ENCODE measurements around the gene AEN.
"Not testable (repeated sequence)": the region's sequence is repeated elsewhere in the genome, so short reads cannot be mapped to it uniquely, and the experiment has no call there.

AEN gene

DNA sequence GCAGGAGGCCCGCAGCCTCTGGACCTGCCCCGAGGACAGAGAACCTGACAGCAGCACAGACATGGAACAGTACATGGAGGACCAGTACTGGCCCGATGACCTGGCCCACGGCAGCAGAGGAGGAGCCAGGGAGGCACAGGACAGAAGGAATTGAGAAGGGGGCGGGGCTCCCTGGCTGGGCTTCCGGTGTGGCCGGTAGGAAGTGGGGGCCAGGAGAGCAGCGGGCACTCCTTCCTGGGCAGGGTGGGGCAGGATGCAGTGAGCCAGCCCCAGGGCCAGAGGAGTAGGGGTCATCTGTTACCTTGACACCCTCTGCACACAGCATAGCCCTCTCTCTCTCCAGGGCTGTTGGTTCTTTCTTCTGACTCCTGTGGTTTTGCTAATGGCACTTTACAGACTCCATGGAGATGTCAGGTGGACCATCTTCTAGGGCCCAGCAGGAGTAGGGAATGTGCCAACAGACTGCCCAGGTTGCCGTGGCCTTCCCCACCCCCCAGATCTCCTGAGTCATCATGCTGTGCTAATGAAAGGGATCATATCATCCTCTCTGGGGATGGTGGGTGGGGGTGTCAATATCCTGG lies 9.1 kb downstream of the AEN start:
- H3K36me3 ChIP-seq (ENCODE audit: control insufficient read depth, insufficient read depth, low read length), result peaks cover 27% of the 10 kb centered on the region
- no peak overlapping the region for H4K8ac ChIP-seq (ENCODE audit: low read depth, low read length)
- H3K4me1 ChIP-seq (ENCODE audit: control insufficient read depth, low read depth, low read length), result no peaks in the 10 kb centered on the region
- no peak overlapping the region for H3K4ac ChIP-seq (ENCODE audit: low read depth, low read length)
- no peak overlapping the region for H3K56ac ChIP-seq (ENCODE audit: low read length)
- no peak overlapping the region for H3K27ac ChIP-seq (ENCODE audit: low read depth, low read length)
- no peak overlapping the region for H2AK5ac ChIP-seq (ENCODE audit: low read length)
- no peak overlapping the region for H2BK5ac ChIP-seq (ENCODE audit: low read length)
- H3K27me3 ChIP-seq (ENCODE audit: insufficient read depth, low read length, poor library complexity), result no peaks in the 10 kb centered on the region
- peaks cover 36% of the 10 kb centered on the region for H3K79me1 ChIP-seq (ENCODE audit: low read length)
- no peak overlapping the region for H2BK15ac ChIP-seq (replicated peaks; ENCODE audit: low read depth)
- no peak overlapping the region for H3K9ac ChIP-seq (ENCODE audit: low read length)
- DNase-seq, result peak; percentile 53
- H3K79me2 ChIP-seq (ENCODE audit: control insufficient read depth, insufficient read depth, low read length), result peaks cover 38% of the 10 kb centered on the region
- no peak overlapping the region for H3K4me3 ChIP-seq (ENCODE audit: low read length)
- H3K23ac ChIP-seq (ENCODE audit: low read length), result no peak overlapping the region
- no peak overlapping the region for H3K4me2 ChIP-seq (ENCODE audit: low read length)
- H2BK120ac ChIP-seq (ENCODE audit: low read depth, low read length), result no peak overlapping the region
- no peak overlapping the region for H3K18ac ChIP-seq (ENCODE audit: low read length)
- H4K5ac ChIP-seq (ENCODE audit: low read length), result no peak overlapping the region
- WGBS (ENCODE audit: extremely low coverage, insufficient coverage, low lambda C conversion rate), result no CpG with 5 or more reads among the region's 9 CpGs

DNA sequence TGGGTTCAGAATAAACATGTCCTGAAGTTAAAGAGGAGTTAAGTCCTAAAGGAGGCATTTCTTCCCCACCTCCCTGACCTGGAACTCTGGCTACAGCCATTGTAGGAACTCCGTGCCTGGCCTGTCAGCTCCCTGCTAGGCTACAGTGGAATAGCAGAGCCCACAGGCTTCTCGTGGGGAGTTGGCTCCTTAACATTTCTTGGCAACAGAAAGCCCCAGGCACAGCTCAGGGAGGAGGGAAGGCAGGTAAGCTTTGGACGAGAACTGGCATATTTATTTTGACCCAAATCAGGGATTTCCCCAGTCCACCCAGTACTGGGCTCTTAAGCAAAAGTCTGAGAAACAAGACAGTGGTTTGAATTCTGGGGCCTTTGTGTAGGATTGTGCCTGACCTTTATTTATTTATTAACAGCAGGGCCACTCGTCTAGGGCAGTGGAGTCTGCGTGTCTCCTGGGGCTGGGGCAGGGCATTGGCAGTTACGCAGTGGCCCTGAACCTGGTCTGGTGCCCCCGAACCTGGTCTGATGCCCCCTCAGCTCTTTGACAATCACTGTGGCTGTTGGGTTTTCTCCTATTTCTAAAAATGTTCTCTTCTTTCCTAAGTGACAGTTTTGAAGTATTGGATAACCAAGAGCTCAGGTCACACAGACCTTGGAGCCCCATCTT lies 9.8 kb downstream of the AEN start:
- H3K4me3 ChIP-seq (ENCODE audit: low read length), result no peak overlapping the region
- H3K56ac ChIP-seq (ENCODE audit: low read length), result no peak overlapping the region
- no peak overlapping the region for H3K9ac ChIP-seq (ENCODE audit: low read length)
- H4K5ac ChIP-seq (ENCODE audit: low read length), result no peak overlapping the region
- no peak for DNase-seq
- H2AK5ac ChIP-seq (ENCODE audit: low read length), result no peak overlapping the region
- no peaks in the 10 kb centered on the region for H3K27me3 ChIP-seq (ENCODE audit: insufficient read depth, low read length, poor library complexity)
- H3K23ac ChIP-seq (ENCODE audit: low read length), result no peak overlapping the region
- H2BK15ac ChIP-seq (replicated peaks; ENCODE audit: low read depth), result no peak overlapping the region
- H3K4me2 ChIP-seq (ENCODE audit: low read length), result no peak overlapping the region
- peaks cover 34% of the 10 kb centered on the region for H3K79me1 ChIP-seq (ENCODE audit: low read length)
- H3K36me3 ChIP-seq (ENCODE audit: control insufficient read depth, insufficient read depth, low read length), result peaks cover 27% of the 10 kb centered on the region
- no peaks in the 10 kb centered on the region for H3K4me1 ChIP-seq (ENCODE audit: control insufficient read depth, low read depth, low read length)
- no peak overlapping the region for H4K8ac ChIP-seq (ENCODE audit: low read depth, low read length)
- H2BK120ac ChIP-seq (ENCODE audit: low read depth, low read length), result no peak overlapping the region
- H3K79me2 ChIP-seq (ENCODE audit: control insufficient read depth, insufficient read depth, low read length), result peaks cover 33% of the 10 kb centered on the region
- H3K4ac ChIP-seq (ENCODE audit: low read depth, low read length), result no peak overlapping the region
- peak overlapping the region; percentile 2 for H3K27ac ChIP-seq (ENCODE audit: low read depth, low read length)
- H2BK5ac ChIP-seq (ENCODE audit: low read length), result no peak overlapping the region
- WGBS (ENCODE audit: extremely low coverage, insufficient coverage, low lambda C conversion rate), result no CpG with 5 or more reads among the region's 7 CpGs
- H3K18ac ChIP-seq (ENCODE audit: low read length), result no peak overlapping the region

DNA sequence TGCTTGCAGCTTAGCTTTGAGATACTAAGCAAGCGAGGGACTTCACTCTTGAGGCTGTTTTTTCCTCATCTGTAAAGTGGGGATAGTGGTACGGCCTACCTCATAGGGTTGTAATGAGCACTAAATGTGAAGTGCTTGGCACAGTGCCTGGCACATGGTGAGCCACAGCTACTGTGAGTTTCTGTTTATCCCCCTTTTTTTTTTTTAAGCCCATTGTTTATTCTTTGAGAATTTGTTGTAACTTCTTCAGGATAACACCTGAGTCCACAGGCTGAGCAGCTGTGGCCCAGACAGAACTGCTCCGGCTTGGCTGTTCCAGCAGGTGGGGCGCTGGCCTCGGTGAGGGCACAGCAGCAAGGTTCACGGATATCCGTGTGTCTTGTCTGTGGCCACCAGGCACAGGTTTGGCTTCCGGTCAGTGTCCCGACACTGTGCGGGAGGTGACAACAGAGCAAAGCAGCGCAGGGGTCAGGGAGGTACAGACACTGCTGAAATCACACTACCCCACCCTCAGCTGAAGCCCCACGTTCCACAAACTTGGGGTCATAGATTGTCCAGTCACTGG lies 10.4 kb downstream of the AEN start:
- no peak overlapping the region for H3K4me3 ChIP-seq (ENCODE audit: low read length)
- peaks cover 23% of the 10 kb centered on the region for H3K36me3 ChIP-seq (ENCODE audit: control insufficient read depth, insufficient read depth, low read length)
- H3K9ac ChIP-seq (ENCODE audit: low read length), result no peak overlapping the region
- H2AK5ac ChIP-seq (ENCODE audit: low read length), result no peak overlapping the region
- H3K4ac ChIP-seq (ENCODE audit: low read depth, low read length), result no peak overlapping the region
- H2BK15ac ChIP-seq (replicated peaks; ENCODE audit: low read depth), result no peak overlapping the region
- H3K79me1 ChIP-seq (ENCODE audit: low read length), result peaks cover 30% of the 10 kb centered on the region
- H3K27me3 ChIP-seq (ENCODE audit: insufficient read depth, low read length, poor library complexity), result no peaks in the 10 kb centered on the region
- no peak overlapping the region for H3K56ac ChIP-seq (ENCODE audit: low read length)
- no CpG with 5 or more reads among the region's 12 CpGs for WGBS (ENCODE audit: extremely low coverage, insufficient coverage, low lambda C conversion rate)
- H3K79me2 ChIP-seq (ENCODE audit: control insufficient read depth, insufficient read depth, low read length), result peaks cover 27% of the 10 kb centered on the region
- no peak overlapping the region for H3K23ac ChIP-seq (ENCODE audit: low read length)
- H2BK120ac ChIP-seq (ENCODE audit: low read depth, low read length), result no peak overlapping the region
- no peaks in the 10 kb centered on the region for H3K4me1 ChIP-seq (ENCODE audit: control insufficient read depth, low read depth, low read length)
- H4K8ac ChIP-seq (ENCODE audit: low read depth, low read length), result no peak overlapping the region
- no peak overlapping the region for H3K4me2 ChIP-seq (ENCODE audit: low read length)
- no peak for DNase-seq
- H3K18ac ChIP-seq (ENCODE audit: low read length), result no peak overlapping the region
- H4K5ac ChIP-seq (ENCODE audit: low read length), result no peak overlapping the region
- no peak overlapping the region for H3K27ac ChIP-seq (ENCODE audit: low read depth, low read length)
- no peak overlapping the region for H2BK5ac ChIP-seq (ENCODE audit: low read length)

DNA sequence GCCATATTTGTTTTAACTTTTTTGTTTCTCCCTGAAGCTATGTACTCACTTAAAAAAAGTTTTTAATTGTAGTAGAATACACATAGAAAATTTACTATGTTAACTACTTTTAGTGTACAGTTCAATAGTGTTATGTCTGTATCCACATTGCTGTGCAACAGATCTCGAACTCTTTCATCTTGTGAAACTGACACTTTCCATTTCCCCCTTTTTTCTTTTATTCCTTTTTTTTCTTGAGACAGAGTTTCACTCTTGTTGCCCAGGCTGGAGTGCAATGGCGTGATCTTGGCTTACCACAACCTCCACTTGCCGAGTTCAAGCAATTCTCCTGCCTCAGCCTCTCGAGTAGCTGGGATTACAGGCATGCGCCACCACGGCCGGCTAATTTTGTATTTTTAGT lies 11.7 kb downstream of the AEN start:
- DNase-seq; H3K23ac ChIP-seq (ENCODE audit: low read length); H3K56ac ChIP-seq (ENCODE audit: low read length); H3K18ac ChIP-seq (ENCODE audit: low read length); H3K4me1 ChIP-seq (ENCODE audit: control insufficient read depth, low read depth, low read length); H4K5ac ChIP-seq (ENCODE audit: low read length); H3K27me3 ChIP-seq (ENCODE audit: insufficient read depth, low read length, poor library complexity); H4K8ac ChIP-seq (ENCODE audit: low read depth, low read length); H3K4ac ChIP-seq (ENCODE audit: low read depth, low read length); H3K27ac ChIP-seq (ENCODE audit: low read depth, low read length); H3K9ac ChIP-seq (ENCODE audit: low read length); H3K4me2 ChIP-seq (ENCODE audit: low read length); H3K4me3 ChIP-seq (ENCODE audit: low read length); H2AK5ac ChIP-seq (ENCODE audit: low read length); H2BK120ac ChIP-seq (ENCODE audit: low read depth, low read length); H2BK15ac ChIP-seq (replicated peaks; ENCODE audit: low read depth); H2BK5ac ChIP-seq (ENCODE audit: low read length): not testable (repeated sequence)
- WGBS (ENCODE audit: extremely low coverage, insufficient coverage, low lambda C conversion rate), result no CpG with 5 or more reads among the region's 7 CpGs
- H3K79me1 ChIP-seq (ENCODE audit: low read length), result peaks cover 23% of the 10 kb centered on the region
- H3K36me3 ChIP-seq (ENCODE audit: control insufficient read depth, insufficient read depth, low read length), result peaks cover 17% of the 10 kb centered on the region
- peaks cover 15% of the 10 kb centered on the region for H3K79me2 ChIP-seq (ENCODE audit: control insufficient read depth, insufficient read depth, low read length)

DNA sequence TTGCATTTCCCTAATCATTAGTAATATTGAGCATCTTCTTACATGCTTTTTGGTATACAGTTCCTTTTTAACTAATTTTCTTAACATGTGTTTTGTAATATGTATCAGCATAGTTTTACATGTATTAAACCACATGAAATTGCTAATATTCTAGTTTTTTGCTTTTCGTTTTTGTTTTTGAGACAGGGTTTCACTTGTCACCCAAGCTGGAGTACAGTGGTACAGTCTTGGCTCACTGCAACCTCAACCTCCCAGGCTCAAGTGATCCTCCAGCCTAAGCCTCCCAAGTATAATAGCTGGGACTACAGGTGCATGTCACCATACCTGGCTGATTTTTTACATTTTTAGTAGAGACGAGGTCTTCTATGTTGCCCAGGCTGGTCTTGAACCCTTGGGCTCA lies 13.3 kb downstream of the AEN start:
- Histone ChIP-seq H4K8ac (ENCODE audit: low read depth, low read length) (no peak overlapping the region), H3K4me3 (ENCODE audit: low read length) (no peak overlapping the region), H3K18ac (ENCODE audit: low read length) (no peak overlapping the region), H3K23ac (ENCODE audit: low read length) (no peak overlapping the region), H3K27ac (ENCODE audit: low read depth, low read length) (no peak overlapping the region), H2BK120ac (ENCODE audit: low read depth, low read length) (no peak overlapping the region), H4K5ac (ENCODE audit: low read length) (no peak overlapping the region), H3K9ac (ENCODE audit: low read length) (no peak overlapping the region), H3K79me1 (ENCODE audit: low read length) (peaks cover 10% of the 10 kb centered on the region), H3K56ac (ENCODE audit: low read length) (no peak overlapping the region), H3K27me3 (ENCODE audit: insufficient read depth, low read length, poor library complexity) (no peaks in the 10 kb centered on the region), H2BK15ac (replicated peaks; ENCODE audit: low read depth) (no peak overlapping the region), H3K4ac (ENCODE audit: low read depth, low read length) (no peak overlapping the region), H2BK5ac (ENCODE audit: low read length) (no peak overlapping the region), H3K4me1 (ENCODE audit: control insufficient read depth, low read depth, low read length) (peaks cover 2% of the 10 kb centered on the region), H3K79me2 (ENCODE audit: control insufficient read depth, insufficient read depth, low read length) (peaks cover 6% of the 10 kb centered on the region), H2AK5ac (ENCODE audit: low read length) (no peak overlapping the region), H3K4me2 (ENCODE audit: low read length) (no peak overlapping the region), H3K36me3 (ENCODE audit: control insufficient read depth, insufficient read depth, low read length) (peaks cover 10% of the 10 kb centered on the region)
- no CpG with 5 or more reads among the region's 2 CpGs for WGBS (ENCODE audit: extremely low coverage, insufficient coverage, low lambda C conversion rate)
- DNase-seq, result no peak
